MCF 10A (cell line): Measurements from ENCODE around the gene MEX3B. TPM values are rescaled to one million over a fixed set of nuclear protein-coding genes. Genes with fewer than 3 reads are reported as not detected.
A peak's percentile ranks its signal among the peaks of the same experiment; 100 is the strongest.
"Not testable (repeated sequence)": the region's sequence is repeated elsewhere in the genome, so short reads cannot be mapped to it uniquely, and the experiment has no call there.

Experiments used
- BruUV-seq: library from RNA; stranded (reverse); fragments of 400-500 nt; replicated peaks from 2 replicates; lab custom pipeline; 2021; lab: Mats Ljungman, UMichigan
- CTCF ChIA-PET: fragments of 300-600 bp; sonication (Branson Sonifier 250); formaldehyde crosslinking; extraction: SDS; loops from one replicate; lab custom pipeline; 2021; ENCODE audit warnings: antibody characterized with exemption, inconsistent platforms; lab: Yijun Ruan, JAX
- POLR2A ChIA-PET: fragments of 300-600, 350-650 bp; sonication (Branson Sonifier 250); formaldehyde crosslinking; extraction: SDS; loops from one replicate; lab custom pipeline; 2020; ENCODE audit warnings: antibody characterized with exemption, inconsistent platforms; lab: Yijun Ruan, JAX
- DNase-seq: peaks from one replicate; pipeline ENCODE4 v3.0.0-alpha.2; 2018; ENCODE audit not compliant: unreplicated experiment
- H3K27ac Mint-ChIP-seq: one replicate; pipeline ENCODE4 v1.8.0; 2022; ENCODE audit warnings: mild to moderate bottlenecking, low read depth, mixed read lengths; ENCODE audit not compliant: unreplicated experiment
- H3K27me3 Mint-ChIP-seq: one replicate; pipeline ENCODE4 v1.8.0; 2022; ENCODE audit warnings: mixed read lengths; ENCODE audit not compliant: insufficient read depth, unreplicated experiment
- H3K36me3 Mint-ChIP-seq: one replicate; pipeline ENCODE4 v1.8.0; 2022; ENCODE audit warnings: mild to moderate bottlenecking, moderate library complexity, mixed read lengths; ENCODE audit not compliant: insufficient read depth, unreplicated experiment
- H3K4me1 Mint-ChIP-seq: one replicate; pipeline ENCODE4 v1.8.0; 2022; ENCODE audit warnings: mixed read lengths; ENCODE audit not compliant: insufficient read depth, unreplicated experiment
- H3K4me3 Mint-ChIP-seq: one replicate; pipeline ENCODE4 v1.8.0; 2022; ENCODE audit warnings: mild to moderate bottlenecking, moderate library complexity, mixed read lengths; ENCODE audit not compliant: unreplicated experiment
- H3K9me3 Mint-ChIP-seq: one replicate; pipeline ENCODE4 v1.8.0; 2022; ENCODE audit warnings: mixed read lengths; ENCODE audit not compliant: unreplicated experiment
- CTCF ChIP-seq: fragments of 200-600 bp; IDR thresholded peaks from one replicate; pipeline ENCODE4 v1.8.0; 2022; ENCODE audit warnings: antibody characterized with exemption, mild to moderate bottlenecking; ENCODE audit not compliant: unreplicated experiment
- intact Hi-C: fragments of 100-400 bp; cut with micrococcal nuclease; formaldehyde crosslinking; loops from 2 replicates; pipeline ENCODE4 v1.14.1; 2022
- total RNA-seq: library from RNA; stranded (reverse); gene quantifications from 2 replicates; pipeline ENCODE4 v1.2.3, GENCODE V29; 2022

MEX3B gene
- total RNA-seq, 1 experiment from 2014 or later, result 4.6 TPM

- no peak for TF ChIP-seq CTCF
- Mint-ChIP-seq H3K4me3 (no peak overlapping the region), H3K9me3 (no peaks in the 10 kb centered on the region), H3K27me3 (no peaks in the 10 kb centered on the region), H3K27ac (no peak overlapping the region), H3K4me1 (no peaks in the 10 kb centered on the region), H3K36me3 (peaks cover 4% of the 10 kb centered on the region)
- no TSS peak for BruUV-seq
- ChIA-PET POLR2A (interaction anchor here (0.5 to 1.2 kb wide), 2 partner anchors 31 to 75 kb away, joined by 3 to 4 read pairs; no protein-coding TSS in a partner anchor), CTCF (interaction anchor here (0.6 kb wide), 1 partner anchor 76 kb away, joined by 3 read pairs; no protein-coding TSS in a partner anchor)
- peak; percentile 37 for DNase-seq
- intact Hi-C loops, result no loop called here
These were observed 30.8 kb downstream of the MEX3B start for GRCh38 chr15:82014989-82015388.

GRCh38 chr15:82012908-82013307, 32.9 kb downstream of the MEX3B start:
- Mint-ChIP-seq H3K27ac (no peak overlapping the region), H3K27me3 (no peaks in the 10 kb centered on the region), H3K9me3 (no peaks in the 10 kb centered on the region), H3K36me3 (peaks cover 4% of the 10 kb centered on the region), H3K4me3 (no peak overlapping the region), H3K4me1 (peaks cover 5% of the 10 kb centered on the region)
- ChIA-PET CTCF (interaction anchor here (0.8 kb wide), 1 partner anchor 74 kb away, joined by 3 read pairs; no protein-coding TSS in a partner anchor), POLR2A (interaction anchor here (0.7 to 1.1 kb wide), 2 partner anchors 9 to 662 kb away, joined by 3 read pairs; no protein-coding TSS in a partner anchor)
- TF ChIP-seq CTCF, result no peak
- intact Hi-C loops, result no loop called here
- no peak for DNase-seq
- no TSS peak for BruUV-seq

GRCh38 chr15:82005239-82005638, 40.6 kb downstream of the MEX3B start:
- H3K36me3 Mint-ChIP-seq, result no peaks in the 10 kb centered on the region
- H3K27me3 Mint-ChIP-seq, result no peaks in the 10 kb centered on the region
- DNase-seq, result no peak
- TF ChIP-seq CTCF, result no peak
- ChIA-PET CTCF (interaction anchor here (0.6 to 0.9 kb wide), 3 partner anchors 11 to 595 kb away, joined by 3 to 4 read pairs (median 4); no protein-coding TSS in a partner anchor), POLR2A (no interaction called here)
- intact Hi-C loops, result no loop called here
- H3K9me3 Mint-ChIP-seq, result no peaks in the 10 kb centered on the region
- peaks cover 5% of the 10 kb centered on the region for H3K4me1 Mint-ChIP-seq
- H3K4me3 Mint-ChIP-seq, result no peak overlapping the region
- no TSS peak for BruUV-seq
- no peak overlapping the region for H3K27ac Mint-ChIP-seq

- BruUV-seq, result no TSS peak
- DNase-seq, result no peak
- no peaks in the 10 kb centered on the region for H3K27me3 Mint-ChIP-seq
- CTCF ChIA-PET, result interaction anchor here (0.6 kb wide), 1 partner anchor 75 kb away, joined by 4 read pairs; no protein-coding TSS in a partner anchor
- no peak overlapping the region for H3K27ac Mint-ChIP-seq
- TF ChIP-seq CTCF, result no peak
- H3K9me3 Mint-ChIP-seq, result no peaks in the 10 kb centered on the region
- H3K36me3 Mint-ChIP-seq, result no peaks in the 10 kb centered on the region
- no peak overlapping the region for H3K4me3 Mint-ChIP-seq
- intact Hi-C loops, result no loop called here
- H3K4me1 Mint-ChIP-seq, result no peaks in the 10 kb centered on the region
- POLR2A ChIA-PET, result no interaction called here
These were observed 41.9 kb downstream of the MEX3B start for GRCh38 chr15:82003916-82004315.

GRCh38 chr15:81995081-81995480, 50.7 kb downstream of the MEX3B start:
- H3K4me3 Mint-ChIP-seq, POLR2A ChIA-PET, CTCF ChIA-PET, intact Hi-C loops, H3K36me3 Mint-ChIP-seq, H3K4me1 Mint-ChIP-seq, BruUV-seq, H3K27me3 Mint-ChIP-seq, DNase-seq, H3K27ac Mint-ChIP-seq: not testable (repeated sequence)
- peaks cover 14% of the 10 kb centered on the region for H3K9me3 Mint-ChIP-seq
